Measurements from ENCODE around the gene TMEM237. TPM values are rescaled to one million over a fixed set of nuclear protein-coding genes. Genes with fewer than 3 reads are reported as not detected.

The TMEM237 gene
- total RNA-seq, 4 donors from 2014 or later = 41.4 to 76.6 (median 66.2) TPM

- TF ChIP-seq POLR2A (IDR thresholded peaks at IDR 0.05) (no peak), CTCF (IDR thresholded peaks at IDR 0.05) (no peak), EP300 (IDR thresholded peaks at IDR 0.05) (no peak), POLR2AphosphoS5 (IDR thresholded peaks at IDR 0.05) (no peak)
- no peak for DNase-seq (ENCODE audit: low spot score in 2 of 2)
- no peaks in the 10 kb centered on the region for H3K4me1 ChIP-seq
- no peaks in the 10 kb centered on the region for H3K36me3 ChIP-seq
- no peaks in the 10 kb centered on the region for H3K27me3 ChIP-seq
- no peak overlapping the region for H3K27ac ChIP-seq
- no peak overlapping the region for H3K4me3 ChIP-seq
- H3K9me3 ChIP-seq = no peaks in the 10 kb centered on the region
- 78% methylated on average over 2 of the region's 2 CpGs for WGBS
These were observed 62.8 kb downstream of the TMEM237 start for GRCh38 chr2:201580486-201580885.

GRCh38 chr2:201579536-201579935 lies 63.8 kb downstream of the TMEM237 start:
- H3K27ac ChIP-seq = no peak overlapping the region
- H3K9me3 ChIP-seq = no peaks in the 10 kb centered on the region
- 70% methylated on average over 4 of the region's 4 CpGs for WGBS
- no peaks in the 10 kb centered on the region for H3K4me1 ChIP-seq
- no peak for DNase-seq (ENCODE audit: low spot score in 2 of 2)
- TF ChIP-seq EP300 (IDR thresholded peaks at IDR 0.05) = no peak
- no peak for TF ChIP-seq POLR2AphosphoS5 (IDR thresholded peaks at IDR 0.05)
- no peak for TF ChIP-seq POLR2A (IDR thresholded peaks at IDR 0.05)
- no peak for TF ChIP-seq CTCF (IDR thresholded peaks at IDR 0.05)
- H3K36me3 ChIP-seq = no peaks in the 10 kb centered on the region
- no peak overlapping the region for H3K4me3 ChIP-seq
- H3K27me3 ChIP-seq = no peaks in the 10 kb centered on the region

DNA sequence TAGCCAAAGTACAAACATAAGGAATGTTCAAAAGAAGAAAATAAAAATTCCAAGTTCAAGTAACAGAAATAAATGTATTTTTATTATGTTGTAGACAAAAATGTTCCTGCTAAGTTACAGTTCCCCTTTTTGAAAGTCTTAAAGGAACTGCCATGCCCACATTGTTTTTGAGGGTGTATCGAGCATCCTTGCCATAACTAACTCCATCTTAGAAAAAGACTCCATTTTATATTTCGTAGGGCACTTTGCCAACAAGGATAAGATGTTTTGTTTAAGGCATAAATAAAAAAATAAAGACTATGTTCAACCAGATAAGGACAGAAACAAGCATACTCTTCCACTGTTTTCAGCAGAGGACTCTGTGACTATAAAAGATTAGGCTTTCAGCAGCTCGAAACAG lies 67.3 kb downstream of the TMEM237 start:
- no peaks in the 10 kb centered on the region for H3K36me3 ChIP-seq
- H3K27ac ChIP-seq = no peak overlapping the region
- no peak for TF ChIP-seq CTCF (IDR thresholded peaks at IDR 0.05)
- no peak for TF ChIP-seq POLR2A (IDR thresholded peaks at IDR 0.05)
- no peak for TF ChIP-seq EP300 (IDR thresholded peaks at IDR 0.05)
- no peak for TF ChIP-seq POLR2AphosphoS5 (IDR thresholded peaks at IDR 0.05)

GRCh38 chr2:201574766-201575165 lies 68.5 kb downstream of the TMEM237 start:
- WGBS = 30% methylated on average over 1 of the region's 1 CpG
- no peaks in the 10 kb centered on the region for H3K27me3 ChIP-seq
- TF ChIP-seq POLR2A (IDR thresholded peaks at IDR 0.05) = no peak
- TF ChIP-seq EP300 (IDR thresholded peaks at IDR 0.05) = no peak
- no peak for TF ChIP-seq CTCF (IDR thresholded peaks at IDR 0.05)
- TF ChIP-seq POLR2AphosphoS5 (IDR thresholded peaks at IDR 0.05) = no peak
- H3K27ac ChIP-seq = no peak overlapping the region
- DNase-seq (ENCODE audit: low spot score in 2 of 2) = no peak
- no peaks in the 10 kb centered on the region for H3K36me3 ChIP-seq
- no peaks in the 10 kb centered on the region for H3K9me3 ChIP-seq
- no peak overlapping the region for H3K4me3 ChIP-seq
- no peaks in the 10 kb centered on the region for H3K4me1 ChIP-seq

More for the DNA sequence above, 67.3 kb downstream of the TMEM237 start:
- Histone ChIP-seq H3K4me1 (no peaks in the 10 kb centered on the region), H3K27me3 (no peaks in the 10 kb centered on the region), H3K4me3 (no peak overlapping the region), H3K9me3 (no peaks in the 10 kb centered on the region)
- DNase-seq (ENCODE audit: low spot score in 2 of 2) = no peak
- WGBS = 89% methylated on average over 3 of the region's 3 CpGs

DNA sequence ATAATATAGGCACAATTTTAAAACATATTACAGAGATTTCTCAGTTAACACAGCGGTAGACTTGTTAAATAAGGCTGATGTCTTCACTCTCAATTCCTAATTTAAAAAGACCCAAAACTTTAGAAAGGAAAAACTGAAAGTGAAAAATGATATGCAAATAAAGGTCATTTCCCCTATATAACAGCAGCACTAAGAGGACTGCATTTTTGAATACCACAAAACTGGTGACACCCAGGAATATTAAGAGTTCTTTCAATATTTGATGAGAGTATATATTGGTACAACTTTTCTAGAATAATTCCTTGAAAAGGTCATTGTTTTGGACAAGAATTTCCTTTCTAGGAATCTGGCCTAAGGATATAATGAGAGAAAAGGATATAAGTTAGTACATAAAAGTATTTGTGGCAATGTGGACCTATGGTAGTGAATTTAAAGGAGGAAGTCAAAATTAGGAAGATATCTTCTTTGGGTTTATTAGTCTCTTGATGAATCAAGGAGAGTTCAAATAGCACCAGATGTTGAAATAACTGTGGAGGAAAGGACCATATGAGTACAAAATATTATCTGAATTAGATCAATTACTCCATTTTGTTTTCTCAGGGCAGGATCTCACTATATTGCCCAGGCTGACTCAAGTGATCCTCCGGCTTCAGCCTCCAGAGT lies 70.3 kb downstream of the TMEM237 start:
- TF ChIP-seq CTCF (IDR thresholded peaks at IDR 0.05) (no peak), POLR2A (IDR thresholded peaks at IDR 0.05) (no peak), EP300 (IDR thresholded peaks at IDR 0.05) (no peak), POLR2AphosphoS5 (IDR thresholded peaks at IDR 0.05) (no peak)
- Histone ChIP-seq H3K27me3 (no peaks in the 10 kb centered on the region), H3K4me3 (no peak overlapping the region), H3K9me3 (no peaks in the 10 kb centered on the region), H3K27ac (no peak overlapping the region), H3K4me1 (no peaks in the 10 kb centered on the region), H3K36me3 (no peaks in the 10 kb centered on the region)
- WGBS = 96% methylated on average over 2 of the region's 2 CpGs
- no peak for DNase-seq (ENCODE audit: low spot score in 2 of 2)

Other genes with a start within 250 kb of the TMEM237 start
- gene TRAK2, start 192.0 kb downstream of the TMEM237 start, total RNA-seq = 10 to 100 TPM; 14.3 to 45.4 (median 20.3) TPM
- 10 to 100 TPM in 2 of 4 donors, 1 to 10 TPM in 2; 5.8 to 23.3 (median 9.3) TPM for gene STRADB, start 191.8 kb downstream of the TMEM237 start, total RNA-seq
- not detected for gene MPP4, start 55.1 kb upstream of the TMEM237 start, total RNA-seq
- gene ALS2, start 137.4 kb upstream of the TMEM237 start, total RNA-seq = 10 to 100 TPM; 11.6 to 24.9 (median 19.1) TPM
- under 1 TPM; 0.13 to 0.97 (median 0.66) TPM for gene CDK15, start 163.0 kb upstream of the TMEM237 start, total RNA-seq

Data from suprapubic skin (tissue), 4 donors.